GM18520 (cell line): ENCODE results near the gene AVEN.
"Not testable (repeated sequence)": the region's sequence is repeated elsewhere in the genome, so short reads cannot be mapped to it uniquely, and the experiment has no call there.

Experiments used
- ATAC-seq: cut with Tn5 transposase; IDR thresholded peaks from one replicate; pipeline ENCODE4 v1.9.1; 2021; ENCODE audit not compliant: unreplicated experiment

AVEN gene

DNA sequence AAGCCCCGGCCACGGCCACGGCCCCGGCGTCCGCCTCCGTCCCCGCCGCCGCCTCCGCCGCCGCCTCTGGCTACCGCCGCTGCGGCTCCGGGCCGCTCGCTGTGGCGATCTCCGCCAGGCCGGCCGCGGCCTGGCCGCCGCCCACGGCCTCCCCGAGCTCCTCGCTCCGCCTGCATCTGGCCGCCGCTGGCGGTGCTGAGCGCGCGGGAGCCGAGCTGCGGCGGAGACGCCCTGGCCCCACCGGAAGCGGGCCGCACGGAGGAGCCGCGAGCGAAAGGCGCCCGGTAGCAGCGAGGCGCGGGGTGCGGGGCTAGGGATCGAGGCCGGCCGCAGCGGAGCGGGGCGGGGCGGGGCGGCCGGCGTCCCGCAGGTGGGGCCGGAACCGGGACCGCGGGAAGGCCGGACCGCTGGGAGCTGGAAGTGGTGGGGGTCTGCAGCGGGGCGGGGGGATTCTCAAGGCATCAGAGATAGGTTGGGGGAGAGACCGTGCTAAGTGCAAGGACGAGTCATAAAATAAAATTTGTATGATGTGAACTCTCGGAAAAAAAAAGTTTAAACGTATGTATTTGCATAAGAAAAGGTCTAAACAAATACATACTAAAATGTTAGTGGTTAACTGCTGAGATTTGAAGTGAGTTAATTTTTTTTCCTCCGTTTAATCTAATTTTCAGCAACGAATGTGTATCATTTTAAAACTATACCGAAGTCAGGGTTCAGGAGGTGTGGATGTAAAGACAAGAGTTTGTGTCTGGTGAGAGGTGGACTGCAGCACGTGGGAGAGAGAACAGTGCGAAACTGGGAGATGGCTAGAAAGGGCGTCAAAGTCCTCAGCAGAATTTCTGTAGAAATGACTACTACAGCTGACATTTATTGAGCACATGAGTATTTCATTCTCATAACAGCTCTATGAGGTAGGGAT is at the start of gene AVEN:
TSS of gene AVEN (minus strand) at position 334 of the 919 bp plus-strand sequence. CDS start at position 176, 158 bp downstream.
- ATAC-seq: peak; percentile 29

- no peak for ATAC-seq
These were observed 46.7 kb upstream of the AVEN start for GRCh38 chr15:34085746-34086145.

DNA sequence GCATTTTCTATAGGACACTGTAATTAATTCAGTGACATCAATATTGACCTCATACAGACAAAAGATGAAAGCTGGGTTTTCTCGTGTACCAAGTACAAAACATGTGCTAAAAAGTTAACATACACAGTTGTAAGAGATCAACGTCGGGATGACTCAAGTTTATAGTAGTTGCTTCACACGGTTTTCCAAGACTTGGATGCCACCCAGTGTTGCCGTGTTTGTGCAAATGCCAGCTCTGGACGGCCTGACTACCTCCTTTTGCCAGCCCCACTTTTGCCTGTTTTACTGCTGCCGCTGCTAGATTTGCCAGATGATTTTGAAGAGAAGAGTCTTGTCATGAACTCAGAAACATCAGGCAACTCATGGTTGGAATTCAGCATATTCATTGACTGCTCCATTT is 45.1 kb upstream of the AVEN start:
- ATAC-seq: no peak

GRCh38 chr15:34079904-34080303 is 40.9 kb upstream of the AVEN start:
- no peak for ATAC-seq

DNA sequence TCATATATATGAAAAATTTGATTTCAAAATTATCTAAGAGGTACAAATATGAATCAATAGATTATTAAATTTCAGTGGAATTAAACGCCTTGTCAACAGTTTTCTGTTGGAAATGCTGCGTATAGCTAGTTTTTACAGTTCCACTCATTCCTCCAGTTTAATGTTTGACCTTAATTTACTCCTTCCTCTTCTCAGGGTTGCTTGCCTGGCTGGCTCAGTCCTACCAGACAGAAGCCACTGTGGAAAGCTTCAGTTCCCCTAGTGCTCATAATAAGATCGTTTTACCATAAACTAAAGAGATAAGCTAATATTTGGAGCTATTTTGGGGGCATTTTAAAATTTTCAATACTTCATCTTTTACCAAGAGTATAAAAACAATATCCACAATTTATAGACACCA is 39.9 kb upstream of the AVEN start:
- ATAC-seq: no peak

GRCh38 chr15:34076785-34077184 is 37.8 kb upstream of the AVEN start:
- ATAC-seq: no peak

DNA sequence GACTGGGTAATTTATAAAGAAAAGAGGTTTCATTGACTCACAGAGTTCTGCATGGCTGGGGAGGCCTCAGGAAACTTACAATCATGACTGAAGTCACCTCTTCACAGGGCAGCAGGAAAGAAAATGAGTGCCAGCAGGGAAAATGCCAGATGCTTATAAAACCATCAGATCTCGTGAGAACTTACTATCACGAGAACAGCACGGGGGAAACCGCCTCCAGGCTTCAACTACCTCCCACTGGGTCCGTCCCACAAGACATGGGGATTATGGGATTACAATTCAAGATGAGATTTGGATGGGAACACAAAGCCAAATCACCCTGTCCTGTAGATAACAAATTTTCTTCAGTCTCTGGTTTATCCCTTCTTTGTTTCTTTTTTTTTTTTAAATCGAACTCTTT is 31.0 kb upstream of the AVEN start:
- ATAC-seq: no peak

GRCh38 chr15:34065941-34066340 is 26.9 kb upstream of the AVEN start:
- no peak for ATAC-seq

DNA sequence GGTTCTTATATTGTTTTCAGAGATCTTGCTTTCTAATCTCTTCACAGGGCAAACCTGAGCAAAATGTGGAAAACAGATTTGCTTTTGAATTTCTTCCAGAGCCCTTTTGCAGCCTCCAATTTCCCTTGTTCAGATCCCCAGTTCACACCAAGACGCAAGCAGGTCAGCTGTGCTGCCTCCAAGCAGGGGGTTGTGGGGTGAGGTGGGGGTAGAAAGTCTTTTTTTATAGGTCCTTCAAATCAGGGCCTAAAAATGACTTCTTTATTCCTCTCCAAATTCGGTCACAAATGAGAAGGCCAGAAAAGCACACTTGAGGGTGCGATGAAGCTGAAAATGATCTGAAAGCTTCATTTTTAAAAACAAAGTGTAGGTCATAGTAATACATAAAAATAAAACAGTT is 26.3 kb upstream of the AVEN start:
- ATAC-seq: no peak

GRCh38 chr15:34064438-34064837 is 25.4 kb upstream of the AVEN start:
- ATAC-seq: no peak

DNA sequence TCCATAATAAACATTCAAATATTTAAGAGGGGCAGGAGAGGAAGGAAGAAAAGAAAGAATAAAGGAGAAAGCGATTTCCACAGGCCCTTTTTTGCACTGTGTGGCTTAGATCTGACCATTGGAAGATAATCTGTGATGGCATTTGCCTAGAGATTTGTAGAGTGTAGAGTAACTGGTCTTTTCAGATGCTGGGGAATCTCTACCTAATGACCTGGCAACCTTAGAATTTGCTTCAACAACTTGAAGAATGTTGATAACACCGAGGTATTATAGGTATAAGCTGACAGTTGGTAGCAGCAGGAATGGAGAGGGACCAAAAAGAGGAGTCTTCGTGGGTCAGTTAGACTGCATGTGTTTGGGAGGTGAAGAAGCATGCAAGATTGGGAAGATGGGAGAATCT is 20.9 kb upstream of the AVEN start:
- no peak for ATAC-seq

DNA sequence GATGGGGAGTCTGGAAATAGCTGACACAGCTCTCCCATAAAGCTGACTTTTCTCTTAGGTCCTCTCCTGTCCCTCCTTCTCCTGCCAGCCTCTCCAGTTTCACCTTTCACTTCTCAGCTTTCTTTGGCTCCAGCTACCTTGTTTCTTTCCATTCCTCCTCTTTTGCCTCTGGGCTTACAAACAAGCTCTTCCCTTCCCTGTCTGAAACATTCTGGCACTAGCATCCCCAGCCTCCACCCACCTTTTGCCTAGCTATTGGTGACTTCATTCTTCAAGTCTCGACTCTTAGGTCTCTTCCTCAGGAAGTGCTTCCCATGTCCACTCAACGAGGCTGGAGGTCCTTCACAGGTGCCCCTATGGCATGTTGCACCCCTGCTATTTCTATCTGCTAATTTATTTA is 20.5 kb upstream of the AVEN start:
- no peak for ATAC-seq

- ATAC-seq: no peak
These were observed 17.9 kb upstream of the AVEN start for GRCh38 chr15:34056911-34057310.

GRCh38 chr15:34055868-34056595 is 17.0 kb upstream of the AVEN start:
- ATAC-seq: no peak

- ATAC-seq: no peak
These were observed 15.2 kb upstream of the AVEN start for GRCh38 chr15:34054081-34054707.

GRCh38 chr15:34050385-34050784 is 11.4 kb upstream of the AVEN start:
- ATAC-seq: not testable (repeated sequence)

DNA sequence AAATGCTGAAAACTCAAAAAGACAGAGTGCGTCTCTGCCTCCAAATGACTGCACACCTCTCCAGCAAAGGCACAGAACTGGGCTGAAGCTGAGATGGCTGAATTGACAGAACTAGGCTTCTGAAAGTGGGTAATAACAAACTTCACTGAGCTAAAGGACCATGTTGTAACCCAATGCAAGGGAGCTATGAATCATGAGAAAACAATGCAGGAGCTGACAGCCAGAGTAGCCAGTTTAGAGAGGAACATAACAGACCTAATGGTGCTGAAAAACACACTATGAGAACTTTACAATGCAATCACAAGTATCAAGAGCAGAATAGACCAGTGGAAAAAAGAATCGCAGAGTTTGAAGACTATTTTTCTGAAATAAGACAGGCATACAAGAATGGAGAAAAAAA is 10.1 kb upstream of the AVEN start:
- no peak for ATAC-seq

- no peak for ATAC-seq
These were observed 9.1 kb upstream of the AVEN start for GRCh38 chr15:34047893-34048775.

GRCh38 chr15:34046471-34047145 is 7.6 kb upstream of the AVEN start:
- ATAC-seq: no peak

GRCh38 chr15:34043813-34044212 is 4.8 kb upstream of the AVEN start:
- no peak for ATAC-seq
